Measurements from ENCODE around the gene CTDP1.

- TF ChIP-seq CTCF (conservative IDR thresholded peaks at IDR 0.05; ENCODE audit: low read length): no peak
- TF ChIP-seq EZH2phosphoT487 (IDR thresholded peaks at IDR 0.05; ENCODE audit: borderline replicate concordance): no peak
Observed at GRCh38 chr18:79737426-79737825, 57.8 kb downstream of the CTDP1 start.

All from Loucy (cell line).